Spleen (tissue), 11 donors: ENCODE results near the gene KIF6. TPM values are rescaled to one million over a fixed set of nuclear protein-coding genes. Genes with fewer than 3 reads are reported as not detected.
"Not testable (repeated sequence)": the region's sequence is repeated elsewhere in the genome, so short reads cannot be mapped to it uniquely, and the experiment has no call there.

Source experiments
- DNase-seq: peaks from one replicate; pipeline ENCODE4 v3.0.0-alpha.2; 2020
- H3K27ac ChIP-seq, 8 donors: fragments of 200-600 bp; sonication (generic) in 7 of 8; 1 replicate in 4 of 8; 2 replicates in 4 of 8; pipeline versions ENCODE4 v1.5.0 to v1.8.0; 2016 to 2021; ENCODE audit warnings: inconsistent platforms in 4 of 8, mild to moderate bottlenecking in 4 of 8, moderate library complexity in 1 of 8
- H3K27me3 ChIP-seq, 7 donors: fragments of 200-600 bp; sonication (generic) in 6 of 7; replicated peaks in 1 of 7; 1 replicate in 4 of 7; 2 replicates in 3 of 7; pipeline versions ENCODE4 v1.5.0 to v1.8.0; 2016 to 2021; ENCODE audit warnings: inconsistent platforms in 3 of 7, mild to moderate bottlenecking in 1 of 7
- H3K36me3 ChIP-seq, 6 donors: fragments of 200-600 bp; sonication (generic) in 5 of 6; 1 replicate in 4 of 6; 2 replicates in 2 of 6; pipeline versions ENCODE4 v1.5.0 to v1.8.0; 2016 to 2021; ENCODE audit warnings: inconsistent platforms in 2 of 6
- H3K4me1 ChIP-seq, 6 donors: fragments of 200-600 bp; sonication (generic) in 5 of 6; 1 replicate in 3 of 6; 2 replicates in 3 of 6; pipeline versions ENCODE4 v1.5.0 to v1.8.0; 2016 to 2021; ENCODE audit warnings: inconsistent platforms in 3 of 6
- H3K4me3 ChIP-seq, 8 donors: fragments of 200-600 bp; sonication (generic) in 7 of 8; 1 replicate in 4 of 8; 2 replicates in 4 of 8; pipeline versions ENCODE4 v1.5.0 to v1.8.0; 2016 to 2021; ENCODE audit warnings: inconsistent platforms in 4 of 8, mild to moderate bottlenecking in 4 of 8, moderate library complexity in 2 of 8
- H3K9me3 ChIP-seq, 8 donors: fragments of 200-600 bp; sonication (generic) in 7 of 8; 1 replicate in 4 of 8; 2 replicates in 4 of 8; pipeline versions ENCODE4 v1.5.0 to v1.8.0; 2016 to 2021; ENCODE audit warnings: inconsistent platforms in 4 of 8
- POLR2A ChIP-seq, 3 donors: fragments of 450-650 bp; IDR thresholded peaks; one replicate each; pipeline ENCODE4 v1.5.1; 2017; ENCODE audit warnings: antibody characterized with exemption in 3 of 3, mild to moderate bottlenecking in 1 of 3
- POLR2AphosphoS5 ChIP-seq, 3 donors: sonication (generic); formaldehyde crosslinking; IDR thresholded peaks; one replicate each; pipeline ENCODE4 v1.5.1; 2017; ENCODE audit warnings: antibody characterized with exemption in 3 of 3
- WGBS, 5 donors: extraction: QIAGEN DNeasy Blood & Tissue Kit in 3 of 5; methylation state at CpG; one replicate each; pipeline versions ENCODE4 v1.1.5 to v1.1.7; 2013 to 2018; 5-methylcytosine and 5-hydroxymethylcytosine counted together
- intact Hi-C: fragments of 100-400 bp; cut with DNase I; formaldehyde crosslinking; loops from one replicate; pipeline ENCODE4 v1.15.0; 2023; ENCODE audit warnings: low total_unique reads
- polyA plus RNA-seq, 3 donors: library from polyadenylated mRNA; stranded (reverse); fragments of 200-250 nt; gene quantifications; one replicate each; pipeline ENCODE4 v1.2.1, GENCODE V29; 2013
- total RNA-seq, 7 donors: library from RNA; depleted of rRNA in 3 of 7; stranded (reverse); fragments of >200 nt in 3 of 7; fragmentation: NEBNext Ultra II Directional in 4 of 7; extraction: Animal tissue kit (Norgen Biotek cat#: 25700) in 4 of 7; gene quantifications; one replicate each; pipeline versions ENCODE4 v1.1.0 to v1.2.1, GENCODE V29; 2016 to 2021
- TF ChIP-seq, protein P1 (sequence below), 11 experiments: fragments of 200-600 bp in 7 of 11; fragments of 450-650 bp in 4 of 11; sonication (generic) in 4 of 11; IDR thresholded peaks in 8 of 11; conservative IDR thresholded peaks in 3 of 11; 1 replicate in 7 of 11; 2 replicates in 4 of 11; pipeline versions ENCODE4 v1.4.0 to v1.8.0; 2016 to 2021; ENCODE audit warnings: antibody characterized with exemption in 11 of 11, inconsistent platforms in 4 of 11, mild to moderate bottlenecking in 1 of 11
- donor health status: healthy with polysubstance abuse.
- donor health status: DM: no; HTN: no; CAD: no; lungs with moderate emphysema.
- donor health status: DM: no; HTN: no; CAD: no.
- donor health status: Bipolar disorder and iron deficiency.
- donor health status: healthy.
- donor health status: DM: no; HTN: no; CAD: no.
- donor health status: DM: yes; HTN: yes; CAD: no.

KIF6 gene
- total and polyA plus RNA-seq, 10 donors: 0.10 to 0.75 (median 0.24) TPM; not detected in 3

DNA sequence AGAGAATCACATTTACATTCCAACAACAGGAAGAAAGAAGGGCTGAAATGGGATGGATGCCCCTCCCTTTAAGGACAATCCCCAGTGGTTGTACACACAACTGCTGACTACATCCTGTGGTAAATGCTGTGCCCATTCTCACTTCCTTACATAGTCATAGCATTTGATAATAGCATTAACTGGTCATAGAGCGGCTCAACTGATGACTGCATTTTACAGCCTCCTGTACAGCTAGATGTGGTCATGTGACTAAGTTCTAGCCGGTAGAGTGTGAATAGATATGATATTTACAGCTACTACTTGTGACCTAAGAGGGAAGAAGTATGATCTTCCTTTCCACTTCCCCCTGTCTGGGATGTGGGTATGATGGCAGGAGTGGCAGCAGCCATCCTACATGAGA lies 435.7 kb downstream of the KIF6 start:
- peaks cover 0 to 16% (median 0%) of the 10 kb centered on the region in 7 donors for H3K27me3 ChIP-seq
- H3K4me3 ChIP-seq: no peak overlapping the region
- H3K9me3 ChIP-seq: no peaks in the 10 kb centered on the region
- no peak overlapping the region for H3K27ac ChIP-seq
- no peaks in the 10 kb centered on the region for H3K36me3 ChIP-seq
- no peak for DNase-seq
- H3K4me1 ChIP-seq: no peaks in the 10 kb centered on the region
- whole genome bisulfite sequencing, 5 donors: 62 to 81% (median 71%) methylated on average over 2 of the region's 2 CpGs
- TF ChIP-seq POLR2A (IDR thresholded peaks at IDR 0.05) (no peak), POLR2AphosphoS5 (IDR thresholded peaks at IDR 0.05) (no peak)
- TF ChIP-seq, protein P1, sequence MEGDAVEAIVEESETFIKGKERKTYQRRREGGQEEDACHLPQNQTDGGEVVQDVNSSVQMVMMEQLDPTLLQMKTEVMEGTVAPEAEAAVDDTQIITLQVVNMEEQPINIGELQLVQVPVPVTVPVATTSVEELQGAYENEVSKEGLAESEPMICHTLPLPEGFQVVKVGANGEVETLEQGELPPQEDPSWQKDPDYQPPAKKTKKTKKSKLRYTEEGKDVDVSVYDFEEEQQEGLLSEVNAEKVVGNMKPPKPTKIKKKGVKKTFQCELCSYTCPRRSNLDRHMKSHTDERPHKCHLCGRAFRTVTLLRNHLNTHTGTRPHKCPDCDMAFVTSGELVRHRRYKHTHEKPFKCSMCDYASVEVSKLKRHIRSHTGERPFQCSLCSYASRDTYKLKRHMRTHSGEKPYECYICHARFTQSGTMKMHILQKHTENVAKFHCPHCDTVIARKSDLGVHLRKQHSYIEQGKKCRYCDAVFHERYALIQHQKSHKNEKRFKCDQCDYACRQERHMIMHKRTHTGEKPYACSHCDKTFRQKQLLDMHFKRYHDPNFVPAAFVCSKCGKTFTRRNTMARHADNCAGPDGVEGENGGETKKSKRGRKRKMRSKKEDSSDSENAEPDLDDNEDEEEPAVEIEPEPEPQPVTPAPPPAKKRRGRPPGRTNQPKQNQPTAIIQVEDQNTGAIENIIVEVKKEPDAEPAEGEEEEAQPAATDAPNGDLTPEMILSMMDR (IDR thresholded peaks at IDR 0.05 in 8 of 11, conservative IDR thresholded peaks at IDR 0.05 in 3 of 11): no peak
- intact Hi-C loops: no loop called here

DNA sequence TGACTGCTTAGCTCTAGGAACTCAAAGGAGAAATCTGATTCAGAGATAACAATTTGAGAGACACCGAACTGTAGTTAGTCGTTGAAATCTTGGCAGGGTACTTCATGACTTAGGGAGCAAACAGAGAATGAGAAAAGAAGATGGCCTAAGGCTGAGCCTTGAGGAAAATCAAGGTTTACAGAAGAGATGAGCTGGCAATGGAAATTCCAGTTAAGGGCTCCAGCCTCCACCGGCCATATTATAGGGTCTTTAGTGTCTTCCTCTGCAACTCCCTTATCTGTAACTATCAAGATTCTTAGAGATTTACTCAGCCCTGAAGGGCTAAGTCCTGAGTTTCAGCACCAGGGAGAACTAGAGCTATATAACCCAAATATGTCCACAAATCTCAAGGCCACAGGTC lies 437.6 kb downstream of the KIF6 start:
- TF ChIP-seq, protein P1 (IDR thresholded peaks at IDR 0.05 in 8 of 11, conservative IDR thresholded peaks at IDR 0.05 in 3 of 11): no peak
- TF ChIP-seq POLR2AphosphoS5 (IDR thresholded peaks at IDR 0.05): no peak
- TF ChIP-seq POLR2A (IDR thresholded peaks at IDR 0.05): no peak
- WGBS, 5 donors: 92 to 99% (median 94%) methylated on average over 3 of the region's 3 CpGs
- intact Hi-C loops: no loop called here
- no peak overlapping the region for H3K4me3 ChIP-seq
- no peaks in the 10 kb centered on the region for H3K36me3 ChIP-seq
- no peaks in the 10 kb centered on the region for H3K9me3 ChIP-seq
- H3K27me3 ChIP-seq: peaks cover 0 to 10% (median 0%) of the 10 kb centered on the region in 7 donors
- H3K27ac ChIP-seq: no peak overlapping the region
- H3K4me1 ChIP-seq: peaks cover 0 to under 1% (median 0%) of the 10 kb centered on the region in 6 donors
- no peak for DNase-seq

GRCh38 chr6:39286596-39286995 lies 438.6 kb downstream of the KIF6 start:
- H3K27me3 ChIP-seq: peaks cover 0 to 16% (median 0%) of the 10 kb centered on the region in 7 donors
- H3K4me1 ChIP-seq, H3K4me3 ChIP-seq, H3K36me3 ChIP-seq, H3K27ac ChIP-seq, intact Hi-C loops, H3K9me3 ChIP-seq, DNase-seq: not testable (repeated sequence)
- WGBS, 5 donors: 55 to 77% (median 64%) methylated on average over 8 to 10 of the region's 10 CpGs

DNA sequence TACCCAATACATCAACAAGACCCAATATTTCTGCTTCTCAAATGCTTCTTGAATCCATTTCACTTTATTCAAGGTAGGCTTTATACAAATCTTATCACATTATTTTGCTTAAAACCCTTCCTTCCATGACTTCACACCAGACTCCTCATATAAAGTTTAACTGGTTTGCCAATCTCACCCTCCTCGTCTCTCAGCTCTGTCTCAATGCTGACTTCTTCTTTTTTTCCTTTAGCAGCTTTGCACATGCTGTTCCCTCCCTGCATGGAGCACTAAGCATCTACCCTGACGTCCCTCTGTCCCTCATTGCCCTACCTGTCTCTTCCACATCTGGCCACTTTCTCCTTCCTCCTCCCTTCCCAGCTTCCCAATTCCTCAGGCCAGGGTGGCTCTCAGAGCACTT lies 442.4 kb downstream of the KIF6 start:
- Histone ChIP-seq H3K4me1 (peaks cover 0 to 11% (median 0%) of the 10 kb centered on the region in 6 donors), H3K4me3 (no peak overlapping the region), H3K27me3 (peaks cover 0 to 26% (median 0%) of the 10 kb centered on the region in 7 donors), H3K9me3 (no peaks in the 10 kb centered on the region), H3K27ac (no peak overlapping the region), H3K36me3 (no peaks in the 10 kb centered on the region)
- DNase-seq: no peak
- WGBS, 5 donors: 24 to 50% (median 41%) methylated on average over 2 of the region's 2 CpGs
- TF ChIP-seq, protein P1 (IDR thresholded peaks at IDR 0.05 in 8 of 11, conservative IDR thresholded peaks at IDR 0.05 in 3 of 11): no peak
- no peak for TF ChIP-seq POLR2A (IDR thresholded peaks at IDR 0.05)
- no peak for TF ChIP-seq POLR2AphosphoS5 (IDR thresholded peaks at IDR 0.05)
- intact Hi-C loops: no loop called here
